ENCODE results near the gene CES2. TPM values are rescaled to one million over a fixed set of nuclear protein-coding genes. Genes with fewer than 3 reads are reported as not detected.

CES2 gene
- total RNA-seq, 1 experiment from 2014 or later, result 65.7 TPM

DNA sequence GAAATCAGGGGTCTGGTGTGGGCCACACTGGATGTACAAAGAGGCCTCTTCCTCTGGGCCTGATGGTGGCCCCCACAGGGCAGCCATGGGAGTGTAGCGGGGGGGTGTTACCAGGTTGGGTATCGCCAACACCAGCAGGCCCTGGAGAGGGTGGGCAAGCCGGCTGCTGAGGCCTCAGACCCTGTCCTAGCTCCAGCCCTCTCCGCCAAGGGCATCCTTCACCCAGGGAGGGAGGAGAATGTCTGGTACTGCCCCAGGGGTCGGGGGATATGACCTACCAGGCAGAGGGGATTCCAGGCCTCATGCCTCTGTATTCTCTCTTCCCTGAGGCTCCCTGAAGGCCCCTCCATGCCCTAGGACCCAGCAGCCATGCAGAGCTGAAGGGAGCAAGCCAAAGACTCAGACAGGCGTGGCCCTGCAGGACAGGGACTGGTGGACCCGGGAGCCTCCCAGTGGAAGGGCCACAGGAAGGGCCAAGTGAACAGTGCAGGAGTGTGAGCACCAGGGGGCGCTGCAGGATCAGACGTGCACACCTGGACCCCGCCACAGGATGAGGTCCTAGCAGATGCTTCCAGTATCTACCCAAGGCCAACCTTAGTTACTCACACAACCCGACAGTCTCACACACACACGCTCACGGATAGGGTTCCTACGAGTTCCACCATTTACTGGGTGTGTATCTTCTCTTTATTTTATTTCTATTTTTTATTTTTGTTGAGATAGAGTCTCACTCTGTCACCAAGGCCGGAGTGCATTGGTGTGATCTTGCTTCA is 42.2 kb downstream of the CES2 start:
- intact Hi-C loops (cut with micrococcal nuclease), result loop anchor here (1.0 to 2.0 kb wide), 5 partner anchors 23 to 207 kb away; no protein-coding TSS in a partner anchor
- DNase-seq (ENCODE audit: unreplicated experiment), result peak; percentile 84
- Mint-ChIP-seq H3K4me3 (ENCODE audit: unreplicated experiment) (no peak overlapping the region), H3K4me1 (ENCODE audit: insufficient read depth, unreplicated experiment) (peaks cover 5% of the 10 kb centered on the region), H3K27ac (ENCODE audit: low read depth, unreplicated experiment) (no peak overlapping the region), H3K36me3 (ENCODE audit: insufficient read depth, unreplicated experiment) (no peaks in the 10 kb centered on the region), H3K27me3 (ENCODE audit: insufficient read depth, unreplicated experiment) (no peaks in the 10 kb centered on the region), H3K9me3 (ENCODE audit: unreplicated experiment) (no peaks in the 10 kb centered on the region)
- TF ChIP-seq, protein P1, sequence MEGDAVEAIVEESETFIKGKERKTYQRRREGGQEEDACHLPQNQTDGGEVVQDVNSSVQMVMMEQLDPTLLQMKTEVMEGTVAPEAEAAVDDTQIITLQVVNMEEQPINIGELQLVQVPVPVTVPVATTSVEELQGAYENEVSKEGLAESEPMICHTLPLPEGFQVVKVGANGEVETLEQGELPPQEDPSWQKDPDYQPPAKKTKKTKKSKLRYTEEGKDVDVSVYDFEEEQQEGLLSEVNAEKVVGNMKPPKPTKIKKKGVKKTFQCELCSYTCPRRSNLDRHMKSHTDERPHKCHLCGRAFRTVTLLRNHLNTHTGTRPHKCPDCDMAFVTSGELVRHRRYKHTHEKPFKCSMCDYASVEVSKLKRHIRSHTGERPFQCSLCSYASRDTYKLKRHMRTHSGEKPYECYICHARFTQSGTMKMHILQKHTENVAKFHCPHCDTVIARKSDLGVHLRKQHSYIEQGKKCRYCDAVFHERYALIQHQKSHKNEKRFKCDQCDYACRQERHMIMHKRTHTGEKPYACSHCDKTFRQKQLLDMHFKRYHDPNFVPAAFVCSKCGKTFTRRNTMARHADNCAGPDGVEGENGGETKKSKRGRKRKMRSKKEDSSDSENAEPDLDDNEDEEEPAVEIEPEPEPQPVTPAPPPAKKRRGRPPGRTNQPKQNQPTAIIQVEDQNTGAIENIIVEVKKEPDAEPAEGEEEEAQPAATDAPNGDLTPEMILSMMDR (IDR thresholded peaks at IDR 0.05; ENCODE audit: unreplicated experiment), result peak; percentile 97
- BruUV-seq (replicated peaks), result no TSS peak
- ChIA-PET CTCF (interaction anchor here (0.5 to 5.1 kb wide), 48 partner anchors 8 to 505 kb away, joined by 3 to 45 read pairs (median 4); partner anchors contain the start of genes CES3 and CES4A), POLR2A (interaction anchor here (0.7 kb wide), 2 partner anchors 30 to 464 kb away, joined by 3 to 4 read pairs; no protein-coding TSS in a partner anchor)

DNA sequence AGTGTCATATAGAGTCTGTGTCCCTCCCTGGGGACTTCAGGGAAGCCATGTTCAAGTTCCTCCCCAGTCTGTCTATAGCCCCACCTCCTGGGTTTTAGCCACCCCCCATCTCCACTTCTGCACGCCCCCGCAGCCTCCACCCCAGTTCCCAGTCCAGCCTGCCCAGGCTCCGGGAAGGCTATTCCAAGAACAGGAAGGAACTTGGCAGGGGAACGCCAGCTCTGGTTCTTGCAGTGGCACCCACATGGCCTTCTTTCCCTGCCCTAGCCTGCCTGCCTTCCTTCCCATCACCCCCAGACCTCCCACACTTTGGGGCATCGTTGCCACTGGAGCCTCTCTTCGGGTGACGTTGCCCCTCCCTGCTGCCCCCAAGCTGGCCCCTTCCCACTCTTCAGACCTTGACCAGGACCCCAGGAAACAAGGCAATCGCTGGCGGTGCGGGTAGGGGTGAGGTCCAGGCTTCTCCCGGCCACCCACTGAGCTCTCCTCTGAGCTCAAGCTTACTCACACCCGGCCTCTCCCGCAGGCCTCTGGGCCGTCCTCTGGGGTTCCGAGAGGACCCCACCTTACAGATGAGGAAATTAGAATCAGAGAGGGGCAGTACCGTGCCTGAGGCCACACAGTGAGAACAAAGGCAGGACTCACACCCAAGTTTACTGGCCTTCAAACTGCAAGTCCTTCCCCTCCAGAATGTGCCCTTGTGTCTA is 43.8 kb downstream of the CES2 start:
- no peaks in the 10 kb centered on the region for H3K27me3 Mint-ChIP-seq (ENCODE audit: insufficient read depth, unreplicated experiment)
- BruUV-seq (replicated peaks), result no TSS peak
- no peaks in the 10 kb centered on the region for H3K36me3 Mint-ChIP-seq (ENCODE audit: insufficient read depth, unreplicated experiment)
- POLR2A ChIA-PET, result interaction anchor here (0.8 to 1.2 kb wide), 2 partner anchors 51 to 219 kb away, joined by 3 read pairs; no protein-coding TSS in a partner anchor
- peak; percentile 71 for DNase-seq (ENCODE audit: unreplicated experiment)
- no peak overlapping the region for H3K4me3 Mint-ChIP-seq (ENCODE audit: unreplicated experiment)
- TF ChIP-seq, protein P1 (IDR thresholded peaks at IDR 0.05; ENCODE audit: unreplicated experiment), result no peak
- H3K4me1 Mint-ChIP-seq (ENCODE audit: insufficient read depth, unreplicated experiment), result peaks cover 5% of the 10 kb centered on the region
- CTCF ChIA-PET, result interaction anchor here (0.6 to 5.1 kb wide), 16 partner anchors 10 to 463 kb away, joined by 3 to 45 read pairs (median 5); partner anchors contain the start of gene CES3
- intact Hi-C loops (cut with micrococcal nuclease), result no loop called here
- no peaks in the 10 kb centered on the region for H3K9me3 Mint-ChIP-seq (ENCODE audit: unreplicated experiment)
- peak overlapping the region; percentile 46 for H3K27ac Mint-ChIP-seq (ENCODE audit: low read depth, unreplicated experiment)

DNA sequence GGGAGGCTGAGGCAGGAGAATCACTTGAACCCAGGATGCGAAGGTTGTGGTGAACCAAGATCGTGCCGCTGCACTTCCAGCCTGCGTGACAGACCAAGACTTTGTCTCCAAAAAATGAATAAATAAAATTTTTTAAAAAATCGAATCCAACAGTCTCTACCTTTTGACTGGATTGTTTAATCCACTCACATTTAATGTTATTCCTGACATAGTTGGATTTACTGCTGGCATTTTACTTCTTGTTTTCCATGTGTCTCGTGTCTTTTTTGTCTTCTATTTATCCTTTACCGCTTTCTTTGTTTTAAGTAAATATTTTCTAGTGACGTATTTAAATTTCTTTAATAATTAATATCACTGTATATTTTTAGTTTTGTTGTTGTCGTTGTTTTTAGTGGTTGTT is 47.7 kb downstream of the CES2 start:
- intact Hi-C loops (cut with micrococcal nuclease), result no loop called here
- no peak for DNase-seq (ENCODE audit: unreplicated experiment)
- Mint-ChIP-seq H3K27me3 (ENCODE audit: insufficient read depth, unreplicated experiment) (no peaks in the 10 kb centered on the region), H3K27ac (ENCODE audit: low read depth, unreplicated experiment) (no peak overlapping the region), H3K9me3 (ENCODE audit: unreplicated experiment) (no peaks in the 10 kb centered on the region), H3K4me1 (ENCODE audit: insufficient read depth, unreplicated experiment) (peaks cover 4% of the 10 kb centered on the region), H3K36me3 (ENCODE audit: insufficient read depth, unreplicated experiment) (no peaks in the 10 kb centered on the region), H3K4me3 (ENCODE audit: unreplicated experiment) (no peak overlapping the region)
- POLR2A ChIA-PET, result interaction anchor here (0.7 kb wide), 1 partner anchor 18 kb away, joined by 3 read pairs; no protein-coding TSS in a partner anchor
- TF ChIP-seq, protein P1 (IDR thresholded peaks at IDR 0.05; ENCODE audit: unreplicated experiment), result no peak
- CTCF ChIA-PET, result interaction anchor here (0.6 to 1.2 kb wide), 6 partner anchors 30 to 508 kb away, joined by 3 to 6 read pairs (median 3); no protein-coding TSS in a partner anchor
- no TSS peak for BruUV-seq (replicated peaks)

DNA sequence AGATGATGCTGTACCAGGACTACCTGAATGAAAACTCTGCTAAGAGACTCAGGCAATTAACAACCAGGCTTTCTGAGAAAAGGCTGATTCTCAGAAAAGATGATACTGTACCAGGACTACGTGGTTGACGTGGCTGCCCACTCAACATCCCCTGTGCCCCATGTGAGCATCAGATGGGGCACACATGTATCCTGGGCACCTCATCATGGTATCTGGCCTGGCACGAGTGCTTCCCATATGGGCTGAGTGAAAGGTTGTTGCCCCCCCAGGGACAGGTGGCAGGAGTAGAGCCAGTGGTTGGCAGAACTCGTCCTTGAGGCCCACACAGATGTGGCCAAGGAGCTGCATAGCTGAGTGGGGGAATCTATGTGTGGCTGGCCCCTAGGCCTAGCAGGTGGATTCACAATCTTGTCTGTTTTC is 49.6 kb downstream of the CES2 start:
- no TSS peak for BruUV-seq (replicated peaks)
- H3K36me3 Mint-ChIP-seq (ENCODE audit: insufficient read depth, unreplicated experiment), result no peaks in the 10 kb centered on the region

More for the DNA sequence above, 49.6 kb downstream of the CES2 start:
- H3K9me3 Mint-ChIP-seq (ENCODE audit: unreplicated experiment), result no peaks in the 10 kb centered on the region
- TF ChIP-seq, protein P1 (IDR thresholded peaks at IDR 0.05; ENCODE audit: unreplicated experiment), result no peak
- no peaks in the 10 kb centered on the region for H3K27me3 Mint-ChIP-seq (ENCODE audit: insufficient read depth, unreplicated experiment)
- DNase-seq (ENCODE audit: unreplicated experiment), result no peak
- no peak overlapping the region for H3K27ac Mint-ChIP-seq (ENCODE audit: low read depth, unreplicated experiment)
- peaks cover 16% of the 10 kb centered on the region for H3K4me1 Mint-ChIP-seq (ENCODE audit: insufficient read depth, unreplicated experiment)
- CTCF ChIA-PET, result interaction anchor here (0.7 kb wide), 2 partner anchors 38 to 145 kb away, joined by 3 read pairs; no protein-coding TSS in a partner anchor
- POLR2A ChIA-PET, result interaction anchor here (0.6 to 1.5 kb wide), 2 partner anchors 123 to 228 kb away, joined by 3 read pairs; no protein-coding TSS in a partner anchor
- intact Hi-C loops (cut with micrococcal nuclease), result no loop called here
- no peak overlapping the region for H3K4me3 Mint-ChIP-seq (ENCODE audit: unreplicated experiment)
